K562 (cell line): ENCODE results near the gene SLC31A1. TPM values are rescaled to one million over a fixed set of nuclear protein-coding genes. Genes with fewer than 3 reads are reported as not detected.

ENCODE experiments used
- ATAC-seq: fragments of 200-7000 bp; cut with Tn5 transposase; 3 replicates; pipeline ENCODE4 v1.9.1; 2020; ENCODE audit warnings: moderate library complexity
- BruUV-seq: library from RNA; stranded (reverse); fragments of 400-500 nt; replicated peaks from 2 replicates; lab custom pipeline; 2021; lab: Mats Ljungman, UMichigan
- CTCF ChIA-PET: fragments of 300-600 bp; formaldehyde crosslinking; extraction: SDS; loops from one replicate; lab custom pipeline; 2021; ENCODE audit warnings: low intra/inter-chr PET ratio; lab: Yijun Ruan, JAX
- POLR2A ChIA-PET: fragments of 300-600, 350-650 bp; sonication (Branson Sonifier 250); formaldehyde crosslinking; extraction: SDS; loops from one replicate; lab custom pipeline; 2021; ENCODE audit warnings: antibody characterized with exemption, inconsistent platforms; lab: Yijun Ruan, JAX
- DNase-seq, 4 experiments: peaks; one replicate each; pipeline versions ENCODE4 v3.0.0 to v3.0.0-alpha.2; 2011 to 2018; ENCODE audit warnings: low spot score in 3 of 4, mixed read lengths in 3 of 4; ENCODE audit errors: extremely low read depth in 1 of 4
- FAIRE-seq: peaks from 2 replicates; lab custom pipeline; 2011; peaks lifted over from hg19 to GRCh38; lab: Jason Lieb, UNC
- H2AFZ ChIP-seq: 2 replicates; pipeline ENCODE4 v1.6.0; 2011; ENCODE audit warnings: low read depth, low read length, control low read depth, inconsistent platforms
- H3K27ac ChIP-seq: fragments of 200-600 bp; 3 replicates; pipeline ENCODE4 v1.8.0; 2011; ENCODE audit warnings: low read depth, mild to moderate bottlenecking, control low read depth, inconsistent platforms, low read length, moderate library complexity, mixed read lengths; ENCODE audit errors: extremely low read depth
- H3K27me3 ChIP-seq, 2 experiments: fragments of 300-600 bp in 1 of 2; 2 replicates in 1 of 2; 3 replicates in 1 of 2; pipeline versions ENCODE4 v1.6.0 to v1.8.0; 2011; ENCODE audit warnings: inconsistent platforms in 2 of 2, low read length in 2 of 2, mild to moderate bottlenecking in 1 of 2, mixed read lengths in 1 of 2, moderate library complexity in 1 of 2; ENCODE audit not compliant: control insufficient read depth in 2 of 2, insufficient read depth in 2 of 2
- H3K36me3 ChIP-seq: fragments of 300-600 bp; 3 replicates; pipeline ENCODE4 v1.8.0; 2011; ENCODE audit warnings: mild to moderate bottlenecking, low read length, inconsistent platforms; ENCODE audit not compliant: control insufficient read depth, insufficient read depth
- H3K4me1 ChIP-seq, 2 experiments: fragments of 200-600 bp in 1 of 2; replicated peaks in 1 of 2; 2 replicates in 1 of 2; 3 replicates in 1 of 2; pipeline versions ENCODE4 v1.5.1 to v1.8.0; 2011; ENCODE audit warnings: inconsistent platforms in 2 of 2, low read length in 2 of 2, mild to moderate bottlenecking in 1 of 2, mixed read lengths in 1 of 2, moderate library complexity in 1 of 2; ENCODE audit not compliant: control insufficient read depth in 2 of 2, insufficient read depth in 2 of 2
- H3K4me2 ChIP-seq: 2 replicates; pipeline ENCODE4 v1.6.1; 2011; ENCODE audit warnings: low read length, control low read depth, inconsistent platforms, mixed read lengths; ENCODE audit not compliant: insufficient read depth
- H3K4me3 ChIP-seq: fragments of 200-600 bp; sonication (generic), shearing (Covaris generic); 2 replicates; pipeline ENCODE4 v1.5.1; 2016; ENCODE audit warnings: control low read depth, inconsistent platforms
- H3K79me2 ChIP-seq: fragments of 200-600 bp; 3 replicates; pipeline ENCODE4 v1.8.0; 2011; ENCODE audit warnings: low read length, inconsistent platforms; ENCODE audit not compliant: control insufficient read depth, insufficient read depth
- H3K9ac ChIP-seq, 2 experiments: 2 replicates each; pipeline versions ENCODE4 v1.6.0 to v1.6.1; 2011; ENCODE audit warnings: low read depth in 2 of 2, low read length in 2 of 2, control low read depth in 1 of 2, inconsistent platforms in 1 of 2, mild to moderate bottlenecking in 1 of 2, mixed read lengths in 1 of 2; ENCODE audit not compliant: insufficient read depth in 1 of 2
- H3K9me1 ChIP-seq: one replicate; pipeline ENCODE4 v1.6.0; 2011; ENCODE audit warnings: inconsistent platforms, mild to moderate bottlenecking, low read length, moderate library complexity; ENCODE audit not compliant: control insufficient read depth, insufficient read depth
- H3K9me3 ChIP-seq: replicated peaks from 2 replicates; pipeline ENCODE4 v1.5.1; 2011; ENCODE audit warnings: low read depth, low read length, inconsistent platforms; ENCODE audit not compliant: control insufficient read depth, insufficient read depth
- H4K20me1 ChIP-seq: replicated peaks from 2 replicates; pipeline ENCODE4 v1.6.1; 2011; ENCODE audit warnings: low read length, inconsistent platforms, mixed read lengths; ENCODE audit not compliant: control insufficient read depth, insufficient read depth
- ATF1 ChIP-seq, 2 experiments: fragments of 450-650 bp in 1 of 2; IDR thresholded peaks; 2 replicates each; pipeline ENCODE4 v1.6.1; 2016; ENCODE audit warnings: missing compliant biosample characterization in 1 of 2, missing genetic modification characterization in 1 of 2
- HEY1 ChIP-seq: fragments of 250-450 bp; sonication (Bioruptor Pico); IDR thresholded peaks from 2 replicates; pipeline ENCODE4 v1.5.0; 2020; ENCODE audit warnings: mild to moderate bottlenecking, moderate library complexity, borderline replicate concordance
- WGBS: fragments of 100-300 bp; shearing (Covaris generic); methylation state at CpG from one replicate; pipeline ENCODE4 v1.1.6; 2016; ENCODE audit warnings: low coverage, mixed read lengths; ENCODE audit not compliant: insufficient coverage; ENCODE audit errors: missing lambda C conversion rate; 5-methylcytosine and 5-hydroxymethylcytosine counted together
- in situ Hi-C: fragments of 300-500 bp; cut with MboI; formaldehyde crosslinking; loops from 4 replicates; pipeline ENCODE4 v1.15.0; 2018; ENCODE audit warnings: inconsistent platforms, mixed read lengths
- intact Hi-C: fragments of 100-400 bp; cut with micrococcal nuclease; formaldehyde crosslinking; loops from 2 replicates; pipeline ENCODE4 v1.14.2; 2022
- polyA plus RNA-seq, 8 experiments: library from polyadenylated mRNA; depleted of rRNA in 4 of 8; stranded (reverse) in 5 of 8; unstranded in 3 of 8; fragments of >200 nt; fragmentation: Nextera tagmentation in 2 of 8; fragmentation: Illumina TruSeq in 1 of 8; extraction: Ambion mirVana in 2 of 8; extraction: Trizol in 1 of 8; gene quantifications; 2 replicates each; pipeline versions ENCODE4 v1.2.1 to v1.2.3, GENCODE V29; 2011 to 2014; ENCODE audit warnings: inconsistent platforms in 1 of 8, missing spikeins in 1 of 8
- total RNA-seq, 7 experiments: library from RNA; depleted of rRNA in 6 of 7; stranded (reverse); fragments of >200 nt in 6 of 7; fragmentation: Illumina TruSeq in 2 of 7; extraction: Trizol in 2 of 7; gene quantifications; 2 replicates each; pipeline versions ENCODE4 v1.2.1 to v1.2.3, GENCODE V29; 2011 to 2021; ENCODE audit warnings: low replicate concordance in 1 of 7
- TF ChIP-seq, protein P1 (sequence below): fragments of 150-350 bp; conservative IDR thresholded peaks from 2 replicates; pipeline ENCODE4 v1.6.1; 2014; ENCODE audit warnings: low read length
- TF ChIP-seq, protein P2 (sequence below), 2 experiments: fragments of 250-450 bp in 1 of 2; fragments of 450-650 bp in 1 of 2; sonication (Bioruptor Pico) in 1 of 2; IDR thresholded peaks; 2 replicates each; pipeline versions ENCODE4 v1.6.1 to v1.8.0; 2016 to 2021; ENCODE audit warnings: mild to moderate bottlenecking in 2 of 2, moderate library complexity in 2 of 2, missing compliant biosample characterization in 1 of 2, missing genetic modification characterization in 1 of 2

Gene SLC31A1
- total and polyA plus RNA-seq, 9 of the 15 experiments (the other 6 are each of a cell fraction or from before 2014, with no cell fraction given) = 15.4 to 40.7 (median 25.9) TPM

DNA sequence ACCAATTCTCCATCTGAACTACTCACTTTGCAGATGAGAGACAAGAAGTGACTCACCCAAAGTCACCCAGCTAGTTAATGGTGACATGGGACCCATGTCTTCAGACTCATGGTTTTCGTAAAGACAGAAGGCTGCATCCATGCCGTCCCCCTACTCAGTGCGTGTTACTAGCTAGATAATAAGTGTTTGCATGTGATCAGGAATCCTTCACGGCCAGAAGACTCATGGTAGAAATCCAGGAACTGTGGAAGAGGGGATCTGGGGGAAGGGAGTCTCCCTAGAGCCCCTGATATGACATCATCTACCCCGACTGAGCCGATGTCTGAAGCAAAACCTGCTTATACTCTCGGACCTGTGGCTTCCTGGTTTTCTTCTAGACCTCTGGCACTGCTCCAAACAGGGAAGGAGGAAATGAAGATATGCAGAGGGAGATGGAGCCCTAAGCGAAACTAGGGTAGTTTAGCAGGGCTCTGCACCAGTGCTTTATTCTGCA lies 78.5 kb downstream of the SLC31A1 start (continued):
- TF ChIP-seq, protein P1, sequence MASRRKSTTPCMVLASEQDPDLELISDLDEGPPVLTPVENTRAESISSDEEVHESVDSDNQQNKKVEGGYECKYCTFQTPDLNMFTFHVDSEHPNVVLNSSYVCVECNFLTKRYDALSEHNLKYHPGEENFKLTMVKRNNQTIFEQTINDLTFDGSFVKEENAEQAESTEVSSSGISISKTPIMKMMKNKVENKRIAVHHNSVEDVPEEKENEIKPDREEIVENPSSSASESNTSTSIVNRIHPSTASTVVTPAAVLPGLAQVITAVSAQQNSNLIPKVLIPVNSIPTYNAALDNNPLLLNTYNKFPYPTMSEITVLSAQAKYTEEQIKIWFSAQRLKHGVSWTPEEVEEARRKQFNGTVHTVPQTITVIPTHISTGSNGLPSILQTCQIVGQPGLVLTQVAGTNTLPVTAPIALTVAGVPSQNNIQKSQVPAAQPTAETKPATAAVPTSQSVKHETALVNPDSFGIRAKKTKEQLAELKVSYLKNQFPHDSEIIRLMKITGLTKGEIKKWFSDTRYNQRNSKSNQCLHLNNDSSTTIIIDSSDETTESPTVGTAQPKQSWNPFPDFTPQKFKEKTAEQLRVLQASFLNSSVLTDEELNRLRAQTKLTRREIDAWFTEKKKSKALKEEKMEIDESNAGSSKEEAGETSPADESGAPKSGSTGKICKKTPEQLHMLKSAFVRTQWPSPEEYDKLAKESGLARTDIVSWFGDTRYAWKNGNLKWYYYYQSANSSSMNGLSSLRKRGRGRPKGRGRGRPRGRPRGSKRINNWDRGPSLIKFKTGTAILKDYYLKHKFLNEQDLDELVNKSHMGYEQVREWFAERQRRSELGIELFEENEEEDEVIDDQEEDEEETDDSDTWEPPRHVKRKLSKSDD = no peak

DNA sequence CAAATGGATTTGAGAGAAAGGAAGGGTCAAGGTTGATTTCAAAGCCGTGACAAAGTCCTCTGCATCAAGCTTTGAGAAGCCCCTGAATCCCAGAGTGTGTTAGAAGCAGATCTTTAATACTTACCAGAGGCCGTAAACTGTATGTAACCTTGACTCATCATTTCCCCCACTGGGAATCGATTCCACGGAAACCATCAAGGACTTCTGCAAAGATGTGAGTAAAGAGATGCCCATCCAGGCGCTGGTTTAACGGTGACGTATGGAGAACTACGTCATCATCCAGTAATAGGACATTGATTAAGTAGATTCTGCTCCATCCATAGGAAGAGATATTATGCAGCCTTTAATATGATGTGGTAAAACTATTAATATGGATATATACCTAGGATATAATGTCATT lies 80.2 kb downstream of the SLC31A1 start:
- 14% methylated on average over 8 of the region's 8 CpGs for WGBS
- ChIA-PET CTCF (interaction anchor here (0.6 kb wide), 1 partner anchor 356 kb away, joined by 3 read pairs; no protein-coding TSS in a partner anchor), POLR2A (interaction anchor here (1.3 kb wide), 1 partner anchor 11 kb away, joined by 4 read pairs; no protein-coding TSS in a partner anchor)
- Histone ChIP-seq H3K9ac (no peak overlapping the region), H3K27me3 (peaks cover 18 to 29% of the 10 kb centered on the region in 2 experiments), H3K4me1 (peaks cover 16 to 21% of the 10 kb centered on the region in 2 experiments; a peak in 4 of 5 replicates), H2AFZ (no peak overlapping the region), H3K79me2 (no peaks in the 10 kb centered on the region), H4K20me1 (no peaks in the 10 kb centered on the region), H3K9me3 (no peaks in the 10 kb centered on the region), H3K4me2 (no peak overlapping the region), H3K9me1 (no peaks in the 10 kb centered on the region), H3K4me3 (no peak overlapping the region), H3K27ac (no peak overlapping the region), H3K36me3 (no peaks in the 10 kb centered on the region)
- DNase-seq (no peak), FAIRE-seq (no peak), ATAC-seq (no peak)
- intact Hi-C loops (loop anchor here (10.0 kb wide), 1 partner anchor 353 kb away; no protein-coding TSS in a partner anchor), in situ Hi-C loops (loop anchor here (5.0 to 10.0 kb wide), 2 partner anchors 106 to 353 kb away; no protein-coding TSS in a partner anchor)
- TF ChIP-seq, protein P2, sequence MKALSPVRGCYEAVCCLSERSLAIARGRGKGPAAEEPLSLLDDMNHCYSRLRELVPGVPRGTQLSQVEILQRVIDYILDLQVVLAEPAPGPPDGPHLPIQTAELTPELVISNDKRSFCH (CRISPR knock-in tag; IDR thresholded peaks at IDR 0.05) = no peak
- TF ChIP-seq, protein P2 (tag; IDR thresholded peaks at IDR 0.05) = no peak
- no peak for TF ChIP-seq HEY1 (CRISPR knock-in tag)
- no peak for TF ChIP-seq ATF1 (CRISPR knock-in tag; IDR thresholded peaks at IDR 0.05)
- peak; percentile 18; the same call in 1 of the 2 replicates for TF ChIP-seq ATF1 (tag; IDR thresholded peaks at IDR 0.05)
- no TSS peak for BruUV-seq
